HEK293 (cell line): ENCODE measurements around the gene CAMK1G.

Source experiments
- CTCF ChIA-PET: fragments of 350-600 bp; formaldehyde crosslinking; extraction: SDS; loops from one replicate; lab custom pipeline; 2021; ENCODE audit warnings: antibody characterized with exemption; lab: Yijun Ruan, JAX
- POLR2A ChIA-PET: fragments of 300-600 bp; formaldehyde crosslinking; extraction: SDS; loops from one replicate; lab custom pipeline; 2020; ENCODE audit warnings: antibody characterized with exemption, inconsistent platforms; lab: Yijun Ruan, JAX
- H3K27ac ChIP-seq: fragments of 200-500 bp; sonication (Bioruptor generic); 2 replicates; pipeline ENCODE4 v1.5.1; 2014; ENCODE audit warnings: low read depth, low read length, control low read depth, inconsistent platforms; ENCODE audit errors: extremely low read depth
- H3K36me3 ChIP-seq, 2 experiments: fragments of 200-500 bp in 1 of 2; sonication (Bioruptor generic) in 1 of 2; 1 replicate in 1 of 2; 2 replicates in 1 of 2; pipeline ENCODE4 v1.5.1; 2014 to 2017; ENCODE audit warnings: inconsistent platforms in 2 of 2, low read length in 2 of 2; ENCODE audit not compliant: control insufficient read depth in 2 of 2, insufficient read depth in 1 of 2
- H3K4me1 ChIP-seq: fragments of 200-500 bp; sonication (Bioruptor generic); 2 replicates; pipeline ENCODE4 v1.5.1; 2014; ENCODE audit warnings: mild to moderate bottlenecking, low read length, inconsistent platforms; ENCODE audit not compliant: control insufficient read depth, insufficient read depth
- H3K4me3 ChIP-seq: 2 replicates; pipeline ENCODE4 v1.5.1; 2011; ENCODE audit warnings: low read depth, mild to moderate bottlenecking, control low read depth, low read length, moderate library complexity
- H3K9me3 ChIP-seq: fragments of 200-500 bp; sonication (Bioruptor generic); 2 replicates; pipeline ENCODE4 v1.5.1; 2014; ENCODE audit warnings: low read depth, low read length, inconsistent platforms; ENCODE audit not compliant: control insufficient read depth, insufficient read depth
- CTCF ChIP-seq: fragments of 450-650 bp; formaldehyde crosslinking; IDR thresholded peaks from 2 replicates; pipeline ENCODE4 v1.5.1; 2016; ENCODE audit warnings: missing biosample characterization, missing genetic modification characterization
- GLI4 ChIP-seq: fragments of 450-650 bp; formaldehyde crosslinking; IDR thresholded peaks from 2 replicates; pipeline ENCODE4 v1.5.1; 2016; ENCODE audit warnings: missing biosample characterization, missing genetic modification characterization
- GLIS1 ChIP-seq: fragments of 450-650 bp; formaldehyde crosslinking; IDR thresholded peaks from 2 replicates; pipeline ENCODE4 v1.5.1; 2016; ENCODE audit warnings: missing biosample characterization, missing genetic modification characterization
- HOXA7 ChIP-seq: sonication (generic); formaldehyde crosslinking; IDR thresholded peaks from 2 replicates; pipeline ENCODE4 v1.8.1; 2022; ENCODE audit warnings: missing genetic modification reagents, borderline replicate concordance
- KLF10 ChIP-seq: fragments of 450-650 bp; IDR thresholded peaks from 2 replicates; pipeline ENCODE4 v1.5.1; 2018; ENCODE audit warnings: missing biosample characterization, mild to moderate bottlenecking, missing genetic modification characterization
- KLF7 ChIP-seq: fragments of 450-650 bp; formaldehyde crosslinking; IDR thresholded peaks from 2 replicates; pipeline ENCODE4 v1.5.1; 2016; ENCODE audit warnings: missing biosample characterization, missing genetic modification characterization, borderline replicate concordance
- MEIS1 ChIP-seq: sonication (generic); formaldehyde crosslinking; IDR thresholded peaks from 2 replicates; pipeline ENCODE4 v1.8.1; 2022; ENCODE audit warnings: missing genetic modification reagents, mild to moderate bottlenecking, borderline replicate concordance
- OSR2 ChIP-seq: fragments of 450-650 bp; formaldehyde crosslinking; IDR thresholded peaks from 2 replicates; pipeline ENCODE4 v1.5.1; 2016; ENCODE audit warnings: missing biosample characterization, missing genetic modification characterization
- OVOL3 ChIP-seq: fragments of 450-650 bp; formaldehyde crosslinking; IDR thresholded peaks from 2 replicates; pipeline ENCODE4 v1.5.1; 2016; ENCODE audit warnings: missing biosample characterization, missing genetic modification characterization
- PRDM6 ChIP-seq: fragments of 450-650 bp; formaldehyde crosslinking; IDR thresholded peaks from 2 replicates; pipeline ENCODE4 v1.5.1; 2017; ENCODE audit warnings: missing biosample characterization, missing genetic modification characterization
- REPIN1 ChIP-seq: fragments of 450-650 bp; formaldehyde crosslinking; IDR thresholded peaks from 2 replicates; pipeline ENCODE4 v1.5.1; 2017; ENCODE audit warnings: missing biosample characterization, missing genetic modification characterization, low read depth
- ZNF133 ChIP-seq: fragments of 450-650 bp; formaldehyde crosslinking; IDR thresholded peaks from 2 replicates; pipeline ENCODE4 v1.5.1; 2016; ENCODE audit warnings: missing biosample characterization, missing genetic modification characterization
- ZNF138 ChIP-seq: fragments of 450-650 bp; formaldehyde crosslinking; IDR thresholded peaks from 2 replicates; pipeline ENCODE4 v1.5.1; 2016; ENCODE audit warnings: missing biosample characterization, missing genetic modification characterization, borderline replicate concordance
- ZNF266 ChIP-seq: fragments of 450-650 bp; formaldehyde crosslinking; IDR thresholded peaks from 2 replicates; pipeline ENCODE4 v1.5.1; 2016; ENCODE audit warnings: missing biosample characterization, missing genetic modification characterization, low read depth
- ZNF311 ChIP-seq: fragments of 450-650 bp; formaldehyde crosslinking; IDR thresholded peaks from 2 replicates; pipeline ENCODE4 v1.5.1; 2017; ENCODE audit warnings: missing biosample characterization, missing genetic modification characterization, borderline replicate concordance
- ZNF391 ChIP-seq: fragments of 450-650 bp; formaldehyde crosslinking; IDR thresholded peaks from 2 replicates; pipeline ENCODE4 v1.5.1; 2016; ENCODE audit warnings: low read depth, missing biosample characterization, missing genetic modification characterization, borderline replicate concordance
- ZNF449 ChIP-seq: fragments of 450-650 bp; formaldehyde crosslinking; IDR thresholded peaks from 2 replicates; pipeline ENCODE4 v1.5.1; 2017; ENCODE audit warnings: missing biosample characterization, mild to moderate bottlenecking, missing genetic modification characterization, moderate library complexity
- ZNF473 ChIP-seq: fragments of 450-650 bp; formaldehyde crosslinking; IDR thresholded peaks from 2 replicates; pipeline ENCODE4 v1.5.1; 2017; ENCODE audit warnings: missing biosample characterization, missing genetic modification characterization
- ZNF558 ChIP-seq: fragments of 450-650 bp; formaldehyde crosslinking; IDR thresholded peaks from 2 replicates; pipeline ENCODE4 v1.5.1; 2016; ENCODE audit warnings: missing biosample characterization, missing genetic modification characterization
- ZNF580 ChIP-seq: fragments of 450-650 bp; formaldehyde crosslinking; IDR thresholded peaks from 2 replicates; pipeline ENCODE4 v1.5.1; 2016; ENCODE audit warnings: missing biosample characterization, missing genetic modification characterization
- ZNF785 ChIP-seq: fragments of 450-650 bp; formaldehyde crosslinking; IDR thresholded peaks from 2 replicates; pipeline ENCODE4 v1.5.1; 2016; ENCODE audit warnings: missing biosample characterization, missing genetic modification characterization
- TF ChIP-seq, protein P1 (sequence below): fragments of 450-650 bp; formaldehyde crosslinking; IDR thresholded peaks from 2 replicates; pipeline ENCODE4 v1.5.1; 2016; ENCODE audit warnings: missing biosample characterization, missing genetic modification characterization
- TF ChIP-seq, protein P2 (sequence below): fragments of 450-650 bp; formaldehyde crosslinking; IDR thresholded peaks from 2 replicates; pipeline ENCODE4 v1.5.0; 2017; ENCODE audit warnings: missing biosample characterization, missing genetic modification characterization, borderline replicate concordance
- TF ChIP-seq, protein P3 (sequence below): fragments of 450-650 bp; formaldehyde crosslinking; IDR thresholded peaks from 2 replicates; pipeline ENCODE4 v1.5.1; 2017; ENCODE audit warnings: missing biosample characterization, missing genetic modification characterization
- TF ChIP-seq, protein P4 (sequence below): fragments of 450-650 bp; formaldehyde crosslinking; IDR thresholded peaks from 2 replicates; pipeline ENCODE4 v1.5.1; 2016; ENCODE audit warnings: missing biosample characterization, missing genetic modification characterization

CAMK1G gene

DNA sequence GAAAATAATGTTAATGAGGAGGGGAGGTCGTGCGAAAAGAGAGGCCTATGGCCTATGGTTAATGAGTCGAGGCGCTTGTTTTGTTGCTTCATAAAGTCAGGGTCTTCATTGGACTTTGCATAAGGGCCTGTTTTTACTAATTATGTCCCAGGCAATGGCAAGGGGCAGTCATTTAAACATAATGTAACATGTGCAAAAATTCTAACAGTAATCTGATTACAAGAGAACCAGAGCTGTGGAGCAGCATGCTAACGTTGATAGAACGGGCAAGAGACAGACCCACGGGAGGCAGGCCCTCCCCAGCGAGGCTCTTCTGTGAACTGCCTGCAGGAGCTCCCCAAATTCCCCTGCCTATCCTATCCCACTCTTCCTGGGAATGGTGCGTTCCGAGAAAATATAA lies 22.6 kb upstream of the CAMK1G start:
- H3K36me3 ChIP-seq, result no peaks in the 10 kb centered on the region
- no peaks in the 10 kb centered on the region for H3K9me3 ChIP-seq
- no peak overlapping the region for H3K4me3 ChIP-seq
- ChIA-PET POLR2A (no interaction called here), CTCF (interaction anchor here (0.5 to 2.0 kb wide), 4 partner anchors 9 to 216 kb away, joined by 3 to 7 read pairs (median 4); no protein-coding TSS in a partner anchor)
- H3K27ac ChIP-seq, result no peak overlapping the region
- H3K4me1 ChIP-seq, result no peaks in the 10 kb centered on the region
- TF ChIP-seq ZNF138 (tag by site-specific recombination) (no peak), OSR2 (tag by site-specific recombination) (no peak), GLIS1 (tag by site-specific recombination) (no peak), ZNF133 (tag by site-specific recombination) (no peak), REPIN1 (tag by site-specific recombination) (no peak), ZNF266 (tag by site-specific recombination) (no peak), ZNF449 (tag by site-specific recombination) (no peak), MEIS1 (CRISPR knock-in tag) (no peak), ZNF785 (tag by site-specific recombination) (no peak), GLI4 (tag by site-specific recombination) (no peak), ZNF473 (no peak), OVOL3 (tag by site-specific recombination) (no peak), ZNF311 (tag by site-specific recombination) (no peak), KLF10 (tag by site-specific recombination) (no peak), KLF7 (no peak), ZNF391 (tag by site-specific recombination) (no peak)
- TF ChIP-seq, protein P1, sequence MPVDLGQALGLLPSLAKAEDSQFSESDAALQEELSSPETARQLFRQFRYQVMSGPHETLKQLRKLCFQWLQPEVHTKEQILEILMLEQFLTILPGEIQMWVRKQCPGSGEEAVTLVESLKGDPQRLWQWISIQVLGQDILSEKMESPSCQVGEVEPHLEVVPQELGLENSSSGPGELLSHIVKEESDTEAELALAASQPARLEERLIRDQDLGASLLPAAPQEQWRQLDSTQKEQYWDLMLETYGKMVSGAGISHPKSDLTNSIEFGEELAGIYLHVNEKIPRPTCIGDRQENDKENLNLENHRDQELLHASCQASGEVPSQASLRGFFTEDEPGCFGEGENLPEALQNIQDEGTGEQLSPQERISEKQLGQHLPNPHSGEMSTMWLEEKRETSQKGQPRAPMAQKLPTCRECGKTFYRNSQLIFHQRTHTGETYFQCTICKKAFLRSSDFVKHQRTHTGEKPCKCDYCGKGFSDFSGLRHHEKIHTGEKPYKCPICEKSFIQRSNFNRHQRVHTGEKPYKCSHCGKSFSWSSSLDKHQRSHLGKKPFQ, result no peak
- TF ChIP-seq, protein P2, sequence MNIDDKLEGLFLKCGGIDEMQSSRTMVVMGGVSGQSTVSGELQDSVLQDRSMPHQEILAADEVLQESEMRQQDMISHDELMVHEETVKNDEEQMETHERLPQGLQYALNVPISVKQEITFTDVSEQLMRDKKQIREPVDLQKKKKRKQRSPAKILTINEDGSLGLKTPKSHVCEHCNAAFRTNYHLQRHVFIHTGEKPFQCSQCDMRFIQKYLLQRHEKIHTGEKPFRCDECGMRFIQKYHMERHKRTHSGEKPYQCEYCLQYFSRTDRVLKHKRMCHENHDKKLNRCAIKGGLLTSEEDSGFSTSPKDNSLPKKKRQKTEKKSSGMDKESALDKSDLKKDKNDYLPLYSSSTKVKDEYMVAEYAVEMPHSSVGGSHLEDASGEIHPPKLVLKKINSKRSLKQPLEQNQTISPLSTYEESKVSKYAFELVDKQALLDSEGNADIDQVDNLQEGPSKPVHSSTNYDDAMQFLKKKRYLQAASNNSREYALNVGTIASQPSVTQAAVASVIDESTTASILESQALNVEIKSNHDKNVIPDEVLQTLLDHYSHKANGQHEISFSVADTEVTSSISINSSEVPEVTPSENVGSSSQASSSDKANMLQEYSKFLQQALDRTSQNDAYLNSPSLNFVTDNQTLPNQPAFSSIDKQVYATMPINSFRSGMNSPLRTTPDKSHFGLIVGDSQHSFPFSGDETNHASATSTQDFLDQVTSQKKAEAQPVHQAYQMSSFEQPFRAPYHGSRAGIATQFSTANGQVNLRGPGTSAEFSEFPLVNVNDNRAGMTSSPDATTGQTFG (tag by site-specific recombination), result no peak

GRCh38 chr1:209561532-209561931 lies 22.0 kb upstream of the CAMK1G start:
- no peaks in the 10 kb centered on the region for H3K4me1 ChIP-seq
- no peak overlapping the region for H3K4me3 ChIP-seq
- no peak overlapping the region for H3K27ac ChIP-seq
- H3K9me3 ChIP-seq, result no peaks in the 10 kb centered on the region
- H3K36me3 ChIP-seq, result no peaks in the 10 kb centered on the region
- POLR2A ChIA-PET, result no interaction called here
- CTCF ChIA-PET, result interaction anchor here (0.5 to 2.0 kb wide), 5 partner anchors 8 to 361 kb away, joined by 3 to 7 read pairs (median 3); no protein-coding TSS in a partner anchor
- no peak for TF ChIP-seq PRDM6 (tag by site-specific recombination)
- TF ChIP-seq, protein P3, sequence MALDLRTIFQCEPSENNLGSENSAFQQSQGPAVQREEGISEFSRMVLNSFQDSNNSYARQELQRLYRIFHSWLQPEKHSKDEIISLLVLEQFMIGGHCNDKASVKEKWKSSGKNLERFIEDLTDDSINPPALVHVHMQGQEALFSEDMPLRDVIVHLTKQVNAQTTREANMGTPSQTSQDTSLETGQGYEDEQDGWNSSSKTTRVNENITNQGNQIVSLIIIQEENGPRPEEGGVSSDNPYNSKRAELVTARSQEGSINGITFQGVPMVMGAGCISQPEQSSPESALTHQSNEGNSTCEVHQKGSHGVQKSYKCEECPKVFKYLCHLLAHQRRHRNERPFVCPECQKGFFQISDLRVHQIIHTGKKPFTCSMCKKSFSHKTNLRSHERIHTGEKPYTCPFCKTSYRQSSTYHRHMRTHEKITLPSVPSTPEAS (tag by site-specific recombination), result no peak
- TF ChIP-seq HOXA7 (CRISPR knock-in tag), result no peak
- no peak for TF ChIP-seq ZNF558 (tag by site-specific recombination)
- no peak for TF ChIP-seq ZNF580
- TF ChIP-seq, protein P4, sequence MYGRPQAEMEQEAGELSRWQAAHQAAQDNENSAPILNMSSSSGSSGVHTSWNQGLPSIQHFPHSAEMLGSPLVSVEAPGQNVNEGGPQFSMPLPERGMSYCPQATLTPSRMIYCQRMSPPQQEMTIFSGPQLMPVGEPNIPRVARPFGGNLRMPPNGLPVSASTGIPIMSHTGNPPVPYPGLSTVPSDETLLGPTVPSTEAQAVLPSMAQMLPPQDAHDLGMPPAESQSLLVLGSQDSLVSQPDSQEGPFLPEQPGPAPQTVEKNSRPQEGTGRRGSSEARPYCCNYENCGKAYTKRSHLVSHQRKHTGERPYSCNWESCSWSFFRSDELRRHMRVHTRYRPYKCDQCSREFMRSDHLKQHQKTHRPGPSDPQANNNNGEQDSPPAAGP, result no peak
- TF ChIP-seq CTCF (tag by site-specific recombination), result no peak
